Progenitor cell of endocrine pancreas (in vitro differentiated cells): ENCODE measurements around the gene JAK1. TPM values are rescaled to one million over a fixed set of nuclear protein-coding genes. Genes with fewer than 3 reads are reported as not detected.

Experiments
- DNase-seq: peaks from one replicate; pipeline ENCODE4 v3.0.0; 2021; ENCODE audit warnings: low spot score; ENCODE audit not compliant: unreplicated experiment
- H3K27ac Mint-ChIP-seq: 2 replicates; pipeline ENCODE4 v1.8.0; 2021; ENCODE audit warnings: mild to moderate bottlenecking, moderate library complexity, mixed read lengths
- H3K27me3 Mint-ChIP-seq: 2 replicates; pipeline ENCODE4 v1.8.0; 2021; ENCODE audit warnings: mixed read lengths
- H3K36me3 Mint-ChIP-seq: 2 replicates; pipeline ENCODE4 v1.8.0; 2022; ENCODE audit warnings: mixed read lengths; ENCODE audit not compliant: insufficient read depth
- H3K4me1 Mint-ChIP-seq: 2 replicates; pipeline ENCODE4 v1.8.0; 2021; ENCODE audit warnings: low read depth, mixed read lengths
- H3K4me3 Mint-ChIP-seq: 2 replicates; pipeline ENCODE4 v1.8.0; 2021; ENCODE audit warnings: low read depth, mild to moderate bottlenecking, moderate library complexity, mixed read lengths
- H3K9me3 Mint-ChIP-seq: 2 replicates; pipeline ENCODE4 v1.8.0; 2021; ENCODE audit warnings: low read depth, mixed read lengths
- CTCF ChIP-seq: fragments of 200-600 bp; sonication (generic); IDR thresholded peaks from one replicate; pipeline ENCODE4 v1.5.0; 2021; ENCODE audit warnings: antibody characterized with exemption, mild to moderate bottlenecking; ENCODE audit not compliant: unreplicated experiment
- total RNA-seq: library from RNA; stranded (reverse); gene quantifications from 2 replicates; pipeline ENCODE4 v1.2.1, GENCODE V29; 2021

The JAK1 gene
- total RNA-seq, 1 donor from 2014 or later: 32.5 TPM

- no peak overlapping the region for H3K4me3 Mint-ChIP-seq
- H3K4me1 Mint-ChIP-seq: no peaks in the 10 kb centered on the region
- peaks cover 27% of the 10 kb centered on the region for H3K36me3 Mint-ChIP-seq
- H3K9me3 Mint-ChIP-seq: no peaks in the 10 kb centered on the region
- no peak for DNase-seq
- no peaks in the 10 kb centered on the region for H3K27me3 Mint-ChIP-seq
- H3K27ac Mint-ChIP-seq: no peak overlapping the region
- no peak for TF ChIP-seq CTCF
These were observed 94.3 kb downstream of the JAK1 start for GRCh38 chr1:64872067-64872466.

DNA sequence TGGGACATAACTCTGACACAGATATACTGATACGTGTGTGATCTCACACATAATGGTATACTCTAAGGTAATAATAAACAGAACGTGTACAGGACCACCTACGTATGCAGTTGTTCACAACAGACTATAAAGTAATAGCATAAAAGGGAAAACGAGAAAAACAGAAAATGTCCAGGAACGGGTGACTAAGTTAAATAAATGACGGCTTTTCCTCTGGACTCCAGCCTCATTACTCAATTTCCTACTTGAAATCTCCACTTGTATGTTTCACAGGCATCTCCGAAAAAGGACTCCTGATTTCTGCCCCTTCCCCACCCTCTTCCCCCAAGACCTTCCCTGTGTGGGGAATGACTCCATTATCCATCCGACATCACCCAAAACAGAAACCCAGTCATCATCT is 95.1 kb downstream of the JAK1 start:
- Mint-ChIP-seq H3K4me3 (no peak overlapping the region), H3K27ac (no peak overlapping the region), H3K4me1 (no peaks in the 10 kb centered on the region), H3K36me3 (peaks cover 31% of the 10 kb centered on the region), H3K27me3 (no peaks in the 10 kb centered on the region), H3K9me3 (no peaks in the 10 kb centered on the region)
- TF ChIP-seq CTCF: no peak
- DNase-seq: no peak

DNA sequence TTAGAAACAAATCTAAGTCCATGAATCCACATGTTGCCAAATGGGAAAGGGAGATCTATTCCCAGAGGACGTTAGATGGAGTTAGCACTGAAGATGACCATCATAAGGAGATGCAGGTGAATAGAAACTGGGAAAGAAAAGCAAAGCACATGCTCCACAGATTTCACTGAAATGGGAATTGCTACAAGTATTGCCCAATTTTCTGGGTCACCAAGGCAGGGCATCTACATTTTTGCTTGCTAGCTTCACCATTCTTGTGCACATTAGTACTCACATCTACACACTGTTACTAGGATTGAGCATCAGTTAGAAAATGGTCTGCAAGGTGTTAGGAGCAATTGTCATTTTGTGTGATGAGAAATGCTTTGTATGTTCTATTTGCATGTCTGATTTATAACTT is 99.1 kb downstream of the JAK1 start:
- H3K27ac Mint-ChIP-seq: no peak overlapping the region
- H3K36me3 Mint-ChIP-seq: peaks cover 27% of the 10 kb centered on the region
- H3K27me3 Mint-ChIP-seq: no peaks in the 10 kb centered on the region
- no peaks in the 10 kb centered on the region for H3K9me3 Mint-ChIP-seq
- DNase-seq: no peak
- H3K4me1 Mint-ChIP-seq: no peaks in the 10 kb centered on the region
- no peak for TF ChIP-seq CTCF
- no peak overlapping the region for H3K4me3 Mint-ChIP-seq

DNA sequence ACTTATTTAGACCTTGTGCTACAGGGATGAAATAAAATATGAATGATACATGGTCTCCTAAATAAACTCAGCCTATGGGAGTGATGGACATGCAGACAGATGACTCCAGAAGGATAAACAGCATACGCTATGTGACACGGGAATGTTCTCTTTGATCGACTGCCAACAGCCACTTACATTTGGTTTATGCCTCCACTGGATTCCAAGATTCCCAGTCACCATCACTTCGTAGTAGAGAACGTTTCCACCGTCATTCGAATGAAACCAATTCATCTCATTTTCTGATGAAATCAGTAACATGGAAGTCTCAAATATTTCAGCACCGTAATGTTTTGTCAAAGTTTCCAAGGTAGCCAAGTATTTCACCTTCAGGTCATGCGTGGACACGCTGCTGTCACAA is 99.7 kb downstream of the JAK1 start:
- Mint-ChIP-seq H3K27me3 (no peaks in the 10 kb centered on the region), H3K4me1 (no peaks in the 10 kb centered on the region), H3K4me3 (no peak overlapping the region), H3K9me3 (no peaks in the 10 kb centered on the region), H3K27ac (no peak overlapping the region), H3K36me3 (peaks cover 24% of the 10 kb centered on the region)
- no peak for TF ChIP-seq CTCF
- DNase-seq: no peak

- no peak overlapping the region for H3K27ac Mint-ChIP-seq
- no peak for TF ChIP-seq CTCF
- H3K36me3 Mint-ChIP-seq: peaks cover 21% of the 10 kb centered on the region
These were observed 101.1 kb downstream of the JAK1 start for GRCh38 chr1:64865105-64865757.

More at GRCh38 chr1:64865105-64865757, 101.1 kb downstream of the JAK1 start:
- Mint-ChIP-seq H3K9me3 (no peaks in the 10 kb centered on the region), H3K4me1 (no peaks in the 10 kb centered on the region), H3K27me3 (no peaks in the 10 kb centered on the region), H3K4me3 (no peak overlapping the region)
- DNase-seq: no peak
